ENCODE results near the gene LRRC2.
"Not testable (repeated sequence)": the region's sequence is repeated elsewhere in the genome, so short reads cannot be mapped to it uniquely, and the experiment has no call there.

LRRC2 gene

DNA sequence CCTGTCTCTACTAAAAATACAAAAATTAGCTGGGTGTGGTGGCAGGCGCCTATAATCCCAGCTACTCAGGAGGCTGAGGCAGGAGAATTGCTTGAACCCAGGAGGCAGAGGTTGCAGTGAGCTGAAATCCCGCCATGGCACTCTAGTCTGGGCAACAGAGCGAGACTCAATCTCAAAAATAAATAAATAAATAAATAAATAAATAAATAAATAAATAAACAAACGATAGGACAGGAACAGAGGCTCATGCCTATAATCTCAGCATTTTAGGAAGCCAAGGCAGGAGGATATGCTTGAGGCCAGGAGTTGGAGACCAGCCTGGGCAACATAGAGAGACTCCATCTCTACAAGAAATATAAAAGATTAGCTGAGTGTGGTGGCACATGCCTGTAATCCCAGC lies 43.9 kb downstream of the LRRC2 start:
- DNase-seq = not testable (repeated sequence)

DNA sequence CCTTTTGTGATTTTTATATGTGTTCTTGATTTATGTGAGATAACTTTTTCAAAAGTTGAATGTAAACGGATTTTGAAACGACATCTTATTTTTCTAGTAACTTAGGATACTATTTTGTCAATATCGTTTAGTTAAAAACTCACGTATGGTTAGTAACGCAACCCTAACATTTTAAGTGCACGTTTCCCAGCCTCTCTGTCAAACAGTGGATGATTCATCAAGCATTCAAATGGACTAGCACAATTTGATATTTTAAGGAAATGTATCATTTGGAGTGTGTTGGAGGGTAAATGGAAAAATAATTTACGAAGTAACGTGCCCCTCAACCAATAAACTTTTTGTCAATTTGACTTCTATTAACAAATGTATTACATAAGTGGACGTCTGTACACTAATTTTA lies 45.0 kb downstream of the LRRC2 start:
- no peak for DNase-seq

DNA sequence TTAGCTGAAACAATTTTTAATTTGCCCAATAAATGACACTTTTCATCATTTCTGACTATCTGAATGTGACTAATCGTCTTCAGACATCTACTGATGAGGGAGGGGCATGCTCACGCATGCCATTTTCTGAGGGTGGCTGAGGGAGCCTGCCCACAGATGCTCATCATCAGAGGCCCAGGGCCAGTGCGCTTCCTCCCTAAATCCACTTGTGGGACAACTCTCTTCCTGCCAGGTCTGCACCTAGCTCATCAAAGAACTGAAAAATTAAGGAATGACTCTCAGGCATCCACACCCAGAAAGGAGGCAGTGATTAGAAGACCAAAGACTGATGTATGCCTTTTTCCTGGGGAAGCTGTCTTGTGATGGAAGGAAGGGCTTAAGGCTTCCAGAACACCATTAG lies 45.6 kb downstream of the LRRC2 start:
- no peak for DNase-seq

DNA sequence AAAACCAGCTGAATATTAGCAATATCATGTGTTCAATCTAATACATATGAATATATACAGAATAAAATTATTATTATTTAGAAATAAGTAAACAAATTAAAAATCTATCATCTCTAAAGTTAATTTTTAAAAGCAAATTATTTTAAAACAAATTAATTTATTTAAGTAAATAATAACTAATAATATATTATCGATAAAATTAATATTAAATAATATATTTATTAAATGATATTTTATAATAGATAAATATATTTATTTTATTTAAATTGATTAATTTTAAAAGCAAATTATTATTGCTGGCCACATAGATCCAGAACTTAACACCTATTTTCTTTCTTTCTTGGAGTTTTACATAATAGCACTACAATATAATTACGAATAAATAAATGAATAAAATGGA lies 46.1 kb downstream of the LRRC2 start:
- no peak for DNase-seq

DNA sequence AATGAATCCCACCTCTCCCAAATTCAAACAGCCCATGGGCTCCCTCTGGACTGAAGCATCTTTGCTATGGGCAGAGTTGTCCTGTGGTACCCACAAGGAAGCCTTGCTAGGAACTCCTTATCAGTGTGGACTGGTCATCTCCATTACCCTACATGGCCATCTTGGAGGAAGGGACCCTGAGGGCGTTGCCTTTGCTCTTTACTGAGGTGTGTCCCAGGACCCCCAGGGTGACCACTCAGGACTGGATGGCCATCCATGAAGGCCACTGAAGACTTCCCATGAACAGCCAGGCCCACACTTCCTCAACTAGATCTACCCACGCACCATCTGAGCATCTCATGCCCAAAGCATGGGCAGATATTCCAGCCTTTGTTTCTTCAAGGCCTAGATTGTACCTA lies 48.3 kb downstream of the LRRC2 start:
- no peak for DNase-seq

DNA sequence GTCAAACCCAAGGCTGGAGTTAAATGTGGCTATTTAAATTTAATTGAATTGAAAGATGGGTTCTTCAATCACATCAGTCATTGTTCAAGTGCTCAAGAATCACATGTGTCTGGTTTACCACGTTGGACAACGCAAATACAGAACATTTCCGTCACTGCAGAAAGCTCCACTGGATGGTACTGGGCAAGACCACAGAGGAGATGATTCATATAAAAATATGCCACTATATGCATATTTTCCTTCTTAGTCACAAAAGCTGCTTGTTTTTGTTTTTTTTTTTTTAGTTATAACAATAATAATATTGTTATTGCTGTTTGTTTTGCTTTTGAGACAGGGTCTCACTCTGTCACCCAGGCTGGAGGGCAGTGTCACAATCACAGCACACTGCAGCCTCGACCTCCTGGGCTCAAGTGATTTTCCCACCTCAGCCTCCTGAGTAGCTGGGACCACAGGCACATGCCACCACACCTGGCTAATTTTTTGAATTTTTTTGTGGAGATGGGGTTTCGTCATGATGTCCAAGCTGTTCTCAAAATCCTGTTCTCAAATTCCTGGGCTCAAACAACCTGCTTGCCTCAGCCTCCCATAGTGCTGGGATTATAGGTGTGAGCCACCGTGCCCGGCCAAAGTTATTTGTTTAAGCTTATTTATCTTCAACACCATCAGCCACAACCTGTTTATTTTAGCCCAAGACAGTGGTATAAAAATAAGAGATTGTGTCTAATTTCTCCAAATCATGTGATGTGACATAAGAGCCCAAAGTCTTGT lies 48.9 kb downstream of the LRRC2 start:
- no peak for DNase-seq

DNA sequence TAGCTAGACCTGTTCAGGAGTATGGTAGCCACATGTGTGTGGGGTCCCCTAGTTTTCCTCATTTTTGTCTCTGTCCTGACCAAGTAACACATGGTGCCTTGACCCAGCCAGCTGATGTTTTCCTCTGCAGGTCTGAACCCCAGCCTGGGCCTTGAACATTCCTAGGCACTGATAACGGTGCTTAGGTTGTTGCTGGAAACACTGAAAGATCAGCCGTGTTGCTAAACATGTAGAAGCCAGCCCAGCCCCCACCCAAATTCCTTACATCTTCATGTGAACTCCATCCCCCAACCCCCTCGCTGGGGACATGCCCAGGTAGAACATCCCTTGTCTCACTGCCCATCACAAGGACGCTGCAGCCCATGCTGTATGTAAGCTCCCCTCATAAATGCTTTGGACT lies 49.6 kb downstream of the LRRC2 start:
- no peak for DNase-seq

DNA sequence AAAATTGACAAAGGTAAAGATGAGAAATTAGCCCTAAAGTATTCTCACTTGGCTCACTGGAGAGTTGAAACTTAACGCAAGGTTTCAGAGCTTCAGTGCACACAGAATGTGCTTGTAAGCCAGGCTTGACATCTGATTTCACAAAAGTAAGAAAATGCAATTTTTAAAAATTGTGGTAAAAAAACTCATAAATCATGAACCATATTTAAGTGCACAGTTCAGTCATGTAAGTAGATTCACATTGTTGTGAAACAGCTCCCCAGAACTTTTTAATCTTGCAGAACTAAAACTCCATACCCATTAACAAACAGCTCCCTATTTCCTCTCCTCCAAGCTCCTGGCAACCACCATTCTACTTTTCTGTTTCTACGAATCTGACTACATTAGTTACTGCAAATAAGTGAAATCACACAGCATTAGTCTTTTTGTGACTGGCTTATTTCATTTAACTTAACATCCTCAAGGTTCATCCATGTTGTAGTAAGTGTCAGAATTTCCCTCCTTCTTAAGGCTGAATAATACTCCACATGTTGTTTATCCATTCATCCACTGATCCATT lies 53.8 kb downstream of the LRRC2 start:
- DNase-seq = no peak

DNA sequence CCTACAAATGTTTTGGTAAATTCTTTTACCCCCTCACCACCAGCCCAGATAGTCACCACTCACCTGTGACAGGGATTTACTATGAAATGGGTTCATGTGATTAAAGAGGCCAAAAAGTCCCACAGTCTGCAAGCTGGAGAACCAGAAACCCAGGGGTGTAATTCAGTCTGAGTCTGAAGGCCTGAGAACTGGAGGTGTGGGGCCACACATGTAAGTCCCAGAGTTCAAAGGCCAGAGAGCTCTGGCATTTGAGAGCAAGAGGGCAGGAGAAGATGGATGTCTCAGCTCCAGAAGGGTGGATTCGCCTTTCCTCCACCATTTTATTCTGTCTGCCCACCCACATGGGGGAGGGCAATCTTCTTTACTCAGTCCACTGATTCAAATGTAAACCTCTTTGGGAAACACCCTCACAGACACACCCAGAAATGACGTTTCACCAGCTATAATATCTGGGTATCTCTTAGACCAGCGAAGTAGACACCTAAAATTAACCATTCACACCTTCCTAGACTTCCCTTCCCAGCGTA lies 56.4 kb downstream of the LRRC2 start:
- DNase-seq = no peak

DNA sequence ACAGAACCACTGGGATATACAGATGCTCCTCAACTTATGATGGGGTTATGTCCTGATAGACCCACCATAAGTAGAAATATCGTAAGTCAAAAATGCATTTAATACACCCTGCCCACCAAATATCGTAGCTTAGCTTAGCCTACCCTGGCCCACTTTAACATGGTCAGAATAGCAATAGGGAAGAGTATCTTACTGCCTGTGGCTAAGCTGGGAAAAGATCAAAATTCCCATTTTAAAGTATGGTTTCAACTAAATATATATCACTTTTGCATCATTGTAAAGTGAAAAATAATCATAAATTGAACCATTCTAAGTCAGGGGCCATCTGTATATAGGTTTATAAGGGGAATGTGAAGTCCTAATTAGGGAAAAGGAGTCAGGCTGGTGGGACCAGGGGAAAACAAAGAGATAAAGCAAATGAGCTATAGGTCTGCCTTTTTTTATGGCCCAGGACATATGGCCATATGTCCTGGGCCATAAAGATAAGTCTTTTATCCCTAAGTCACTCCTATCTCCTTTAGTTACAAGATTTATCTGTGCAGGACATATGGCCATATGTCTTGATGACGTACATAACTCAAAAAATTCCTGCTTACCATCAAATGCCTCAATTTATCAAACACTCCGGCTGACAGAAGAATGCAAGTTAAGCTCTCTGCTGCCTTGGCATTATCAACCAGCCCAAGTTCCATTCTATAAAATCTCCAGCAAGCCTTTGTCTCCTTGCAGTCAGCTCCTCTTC lies 57.1 kb downstream of the LRRC2 start:
- DNase-seq = no peak

DNA sequence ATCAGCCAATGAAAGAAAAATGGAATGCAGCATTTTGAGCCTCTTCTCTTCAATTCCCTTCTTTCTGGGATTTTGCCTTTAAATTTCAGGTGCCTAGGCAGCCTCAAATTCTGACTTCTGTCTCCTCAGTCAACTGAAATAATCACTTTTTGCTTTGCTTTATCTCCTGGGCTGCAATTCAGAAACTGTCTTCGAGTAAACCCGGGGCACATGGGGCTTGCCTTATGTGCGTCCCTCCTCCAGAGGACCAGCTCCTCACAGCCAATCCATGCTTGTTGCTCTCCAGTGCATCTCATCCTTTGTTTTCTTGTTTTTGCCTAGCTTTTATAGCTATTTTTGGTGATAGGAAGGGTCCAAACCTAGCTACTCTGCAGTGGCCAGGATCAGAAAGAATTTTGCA lies 59.6 kb downstream of the LRRC2 start:
- DNase-seq = no peak

DNA sequence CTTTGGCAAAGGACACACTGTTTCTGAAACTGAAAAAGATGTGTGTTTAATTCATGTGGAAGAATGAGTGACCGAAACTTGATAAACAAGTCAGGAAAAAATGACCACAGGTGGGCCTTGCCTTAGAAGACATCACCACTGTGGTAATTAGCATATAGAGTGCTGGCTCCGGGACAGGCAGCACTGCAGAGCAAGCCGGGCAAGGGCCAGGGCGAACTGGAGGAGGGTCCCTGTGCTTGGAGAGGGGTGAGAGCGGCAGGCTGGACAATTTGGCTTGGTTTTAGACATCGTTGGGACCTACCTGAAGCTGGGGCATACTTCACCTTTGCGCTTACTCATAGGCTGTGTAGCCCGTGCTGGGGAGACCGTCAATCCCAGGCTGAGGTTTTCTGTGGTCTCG lies 60.1 kb downstream of the LRRC2 start:
- no peak for DNase-seq

DNA sequence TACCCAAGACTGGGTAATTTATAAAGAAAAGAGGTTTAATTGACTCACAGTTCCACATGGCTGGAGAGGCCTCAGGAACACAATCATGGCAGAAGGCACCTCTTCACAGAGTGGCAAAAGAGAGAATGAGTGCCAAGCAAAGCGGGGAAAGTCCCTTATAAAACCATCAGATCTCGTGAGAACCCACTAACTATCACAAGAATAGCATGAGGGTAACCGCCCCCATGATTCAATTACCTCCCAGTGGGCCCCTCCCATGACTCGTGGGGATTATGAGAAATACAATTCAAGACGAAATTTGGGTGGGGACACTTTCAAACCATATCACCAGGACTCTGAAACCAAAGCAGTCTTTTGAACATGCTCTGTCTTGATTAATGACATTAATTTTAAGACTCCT lies 61.3 kb downstream of the LRRC2 start:
- no peak for DNase-seq

DNA sequence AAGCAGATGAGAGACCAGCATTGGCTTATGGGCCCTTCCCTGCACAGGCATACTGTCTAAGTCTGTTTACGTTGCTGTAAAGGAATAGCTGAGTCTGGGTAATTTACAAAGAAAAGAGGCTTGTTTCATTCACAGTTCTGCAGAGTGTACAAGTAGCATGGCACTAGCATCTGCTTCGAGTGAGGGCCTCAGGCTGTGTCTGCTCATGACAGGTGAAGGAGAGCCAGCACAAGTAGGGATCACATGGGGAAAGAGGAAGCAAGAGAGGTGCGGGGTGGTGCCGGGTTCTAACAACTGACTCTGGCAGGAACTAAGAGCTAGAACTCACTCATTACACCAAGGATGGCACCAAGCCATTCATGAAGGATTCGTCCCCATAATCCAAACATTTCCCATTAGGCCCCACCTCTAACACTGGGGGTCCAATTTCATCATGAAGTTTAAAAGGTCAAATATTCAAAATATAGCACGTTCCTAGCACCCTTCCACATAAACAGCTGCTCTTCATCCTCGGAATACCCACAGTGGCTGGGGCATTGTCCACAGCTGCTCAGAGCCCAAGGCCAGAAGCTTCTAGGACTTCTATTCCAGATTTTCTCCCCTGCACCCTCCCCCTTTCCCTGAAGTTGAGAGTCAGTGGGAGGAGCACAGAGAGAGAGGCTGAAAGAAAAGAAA lies 62.8 kb downstream of the LRRC2 start:
- no peak for DNase-seq

DNA sequence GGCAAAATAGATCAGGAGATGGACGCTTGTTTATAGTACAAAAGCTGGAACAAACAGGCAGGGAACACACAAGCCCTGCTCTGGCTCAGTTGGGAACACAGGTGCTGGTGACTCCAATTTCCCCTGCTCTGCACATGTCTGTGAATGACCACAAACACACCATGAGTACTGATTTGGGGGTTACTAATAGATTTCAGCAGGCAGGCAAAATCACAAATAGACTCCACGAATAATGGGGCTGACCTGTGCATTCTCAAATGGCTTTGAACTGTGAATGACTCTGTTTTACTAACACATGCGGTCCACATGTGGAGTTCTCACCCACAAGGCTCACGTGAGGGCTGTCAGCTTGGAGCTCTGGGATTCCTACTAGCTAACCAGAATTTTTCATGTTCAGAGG lies 64.4 kb downstream of the LRRC2 start:
- DNase-seq = no peak

DNA sequence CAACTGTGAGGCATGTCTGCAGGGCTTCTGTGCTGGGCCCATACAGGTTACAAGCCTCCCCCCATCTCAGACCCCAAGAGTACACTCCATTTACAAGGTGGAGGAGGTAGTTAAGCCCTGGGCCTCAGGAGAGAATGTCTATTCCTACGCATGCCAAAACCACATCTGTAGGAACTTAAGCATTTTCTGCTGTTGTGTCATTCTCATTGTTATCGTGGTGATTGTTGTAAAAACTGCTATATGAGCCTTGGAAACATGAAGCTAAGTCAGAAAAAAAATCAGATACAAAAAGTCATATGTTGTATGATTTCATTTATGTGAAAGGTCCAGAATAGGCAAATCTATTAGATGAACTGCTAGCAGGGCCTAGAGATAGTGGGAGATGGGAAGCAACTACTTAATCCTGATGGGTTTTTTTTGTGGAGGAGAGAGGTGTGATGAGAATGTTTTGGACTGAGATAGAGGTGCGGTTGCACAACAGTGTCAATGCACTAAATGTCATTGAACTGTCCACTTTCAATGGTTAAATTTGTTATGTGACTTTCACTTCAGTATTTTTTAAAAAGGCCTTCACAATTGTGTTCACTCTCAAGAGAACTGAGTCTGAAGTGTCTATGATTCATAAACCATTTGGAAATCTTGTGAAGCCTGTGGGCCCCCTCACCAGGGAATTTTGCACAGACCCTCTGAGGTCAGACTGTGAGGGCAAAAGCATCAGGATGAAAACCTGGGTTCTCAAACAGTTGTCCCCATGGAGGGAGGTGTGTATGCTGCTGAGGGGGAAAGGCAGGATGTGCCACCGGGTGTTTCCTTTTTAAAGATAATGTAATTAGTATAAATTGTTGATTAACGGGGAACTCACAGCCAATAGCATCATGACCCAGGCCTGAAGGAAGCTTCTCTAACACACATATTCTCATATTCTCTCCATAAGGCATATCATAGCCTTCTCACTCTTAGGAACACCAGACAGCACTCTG lies 65.2 kb downstream of the LRRC2 start:
- no peak for DNase-seq

DNA sequence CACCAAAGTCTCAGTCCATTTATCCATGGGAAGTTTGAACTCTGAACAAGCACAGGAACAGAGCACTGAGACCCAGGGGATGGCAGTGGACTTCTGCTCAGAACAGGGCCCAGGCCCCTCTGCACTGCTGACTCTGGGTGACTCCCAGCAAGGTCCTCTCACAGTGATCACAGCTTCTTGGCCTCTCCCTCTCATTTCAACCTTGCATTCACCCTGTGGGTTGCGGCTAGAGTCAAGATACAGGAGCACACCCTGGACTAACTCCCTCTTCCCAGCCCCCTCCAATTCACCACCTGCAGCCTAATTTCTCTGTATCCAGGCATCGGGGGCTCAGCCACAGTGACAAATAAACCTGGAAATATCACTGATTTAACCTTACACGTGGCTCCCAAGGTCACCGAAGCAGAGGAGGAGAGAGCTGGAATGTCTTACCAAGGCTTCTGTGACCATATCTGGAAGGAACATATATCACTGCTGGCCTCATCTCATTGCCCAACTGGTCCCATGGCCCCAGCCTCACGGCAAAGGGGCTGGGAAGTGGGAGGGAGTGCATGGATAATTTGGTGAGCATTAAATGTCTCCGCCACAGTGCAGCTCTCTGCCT lies 67.1 kb downstream of the LRRC2 start:
- DNase-seq = no peak

DNA sequence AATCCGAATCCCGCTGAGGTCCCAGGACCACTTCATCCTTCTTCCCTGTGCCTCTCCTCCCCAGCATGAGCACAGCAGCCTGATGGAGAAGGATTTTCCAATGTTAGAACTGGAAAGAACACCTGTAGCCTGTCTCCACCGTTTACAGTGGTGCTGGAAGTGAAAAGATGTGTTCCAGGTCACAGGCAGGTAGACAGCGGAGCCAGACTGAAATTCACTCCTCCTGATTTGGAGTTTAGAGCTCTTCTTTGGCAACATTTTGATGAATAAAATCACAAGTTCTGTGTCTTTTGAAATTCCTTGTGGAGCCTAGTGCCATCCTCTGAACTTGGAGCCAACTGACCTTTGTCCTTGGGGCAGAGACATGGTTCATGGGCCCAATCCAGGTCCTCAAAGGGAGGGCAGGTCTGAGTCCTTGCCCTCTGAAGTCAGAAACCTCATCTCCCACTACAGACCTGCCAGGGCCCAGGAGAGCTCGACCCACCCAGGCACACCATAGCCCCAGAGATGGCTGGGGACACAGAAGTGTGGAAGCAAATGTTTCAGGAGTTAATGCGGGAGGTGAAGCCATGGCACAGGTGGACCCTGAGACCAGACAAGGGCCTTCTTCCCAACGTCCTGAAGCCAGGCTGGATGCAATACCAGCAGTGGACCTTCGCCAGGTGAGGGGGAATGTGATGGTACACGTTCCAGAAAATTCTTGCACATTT lies 68.4 kb downstream of the LRRC2 start, which contains the start of gene RTP3:
Gene RTP3, plus strand, starts transcription at position 421 of the 710 bp plus-strand sequence. Its CDS starts 87 bp downstream, at position 508.
- no peak for DNase-seq

DNA sequence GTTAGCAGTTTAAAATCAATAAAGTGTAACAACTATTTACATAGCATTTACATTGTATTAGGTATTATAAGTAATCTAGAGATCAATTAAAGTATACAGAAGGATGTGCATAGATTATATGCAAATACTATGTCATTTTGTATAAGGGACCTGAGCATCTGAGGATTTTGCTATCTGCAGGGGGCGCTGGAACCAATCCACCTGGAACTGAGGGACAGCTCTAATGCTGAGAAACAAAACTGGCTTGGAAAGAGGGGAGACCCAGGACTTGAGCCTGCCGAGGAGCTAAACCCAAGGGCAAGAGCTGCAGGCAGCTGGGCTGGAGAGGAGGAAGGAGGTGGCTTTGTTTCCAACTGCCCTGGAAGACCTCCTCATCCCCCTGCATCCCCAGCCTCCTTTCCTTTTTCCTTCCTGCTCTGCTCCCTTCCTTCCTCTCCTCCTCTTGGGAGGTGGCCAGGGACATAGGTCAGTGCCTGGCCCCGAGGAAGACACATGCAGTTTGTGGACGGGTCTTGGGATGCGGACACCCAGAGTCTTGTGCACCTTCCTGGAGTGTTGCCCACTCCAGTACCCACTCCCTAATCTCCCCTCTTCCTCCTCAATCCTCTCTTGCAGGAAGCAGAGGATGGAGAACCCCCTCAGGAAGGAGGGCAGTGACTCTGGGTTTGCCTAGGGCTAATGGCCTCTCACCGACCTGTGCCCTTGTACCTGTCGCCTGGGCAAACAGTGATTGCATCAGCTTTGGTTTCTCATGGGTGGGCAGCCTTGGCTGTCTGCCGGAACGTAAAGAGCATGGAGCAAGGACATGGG lies 69.2 kb downstream of the LRRC2 start:
- no peak for DNase-seq

DNA sequence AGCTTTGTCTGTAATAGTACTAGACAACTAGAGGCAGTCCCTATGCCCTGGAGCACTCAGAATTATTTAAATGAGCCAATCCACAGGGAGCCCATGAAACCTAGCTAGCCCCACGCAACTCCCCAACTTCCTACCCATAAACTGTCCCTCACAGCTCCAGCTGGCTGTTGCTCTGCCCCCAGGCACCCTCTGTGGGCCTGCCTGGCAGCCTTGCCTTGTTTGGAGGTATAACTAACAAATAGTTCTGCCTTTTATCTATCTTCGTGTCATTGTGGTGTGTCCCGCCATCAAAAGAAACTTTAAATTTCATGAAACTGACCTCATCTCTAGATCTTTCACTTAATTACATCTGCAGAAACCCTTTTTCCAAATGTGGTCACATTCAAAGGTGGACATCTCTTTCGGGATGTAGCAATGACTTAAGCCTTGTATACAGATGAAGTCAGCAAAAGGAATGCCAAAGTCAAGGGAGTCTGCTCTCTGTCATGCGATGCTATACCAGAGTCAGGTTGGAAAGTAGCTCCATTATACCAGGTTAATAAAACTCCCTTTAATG lies 70.1 kb downstream of the LRRC2 start:
- no peak for DNase-seq
